Ovary (tissue), 3 donors: ENCODE measurements around the gene MMP25.
"Not testable (repeated sequence)": the region's sequence is repeated elsewhere in the genome, so short reads cannot be mapped to it uniquely, and the experiment has no call there.

Experiments
- CTCF ChIP-seq, 3 donors: fragments of 450-650 bp in 2 of 3; fragments of 200-600 bp in 1 of 3; IDR thresholded peaks; one replicate each; pipeline versions ENCODE4 v1.5.1 to v1.8.0; 2016 to 2022; ENCODE audit warnings: antibody characterized with exemption in 3 of 3, mild to moderate bottlenecking in 1 of 3
- EP300 ChIP-seq: sonication (generic); formaldehyde crosslinking; IDR thresholded peaks from one replicate; pipeline ENCODE4 v1.6.1; 2017; ENCODE audit warnings: antibody characterized with exemption
- POLR2A ChIP-seq: fragments of 450-650 bp; IDR thresholded peaks from one replicate; pipeline ENCODE4 v1.6.1; 2017; ENCODE audit warnings: antibody characterized with exemption, mild to moderate bottlenecking, moderate library complexity
- donor health status: DM: no; HTN: no; CAD: no.

- not testable (repeated sequence) for TF ChIP-seq CTCF (IDR thresholded peaks at IDR 0.05); POLR2A; EP300
These were observed 7.0 kb downstream of the MMP25 start for GRCh38 chr16:3053330-3053710.
